ENCODE results near the gene CTSA.

The CTSA gene

DNA sequence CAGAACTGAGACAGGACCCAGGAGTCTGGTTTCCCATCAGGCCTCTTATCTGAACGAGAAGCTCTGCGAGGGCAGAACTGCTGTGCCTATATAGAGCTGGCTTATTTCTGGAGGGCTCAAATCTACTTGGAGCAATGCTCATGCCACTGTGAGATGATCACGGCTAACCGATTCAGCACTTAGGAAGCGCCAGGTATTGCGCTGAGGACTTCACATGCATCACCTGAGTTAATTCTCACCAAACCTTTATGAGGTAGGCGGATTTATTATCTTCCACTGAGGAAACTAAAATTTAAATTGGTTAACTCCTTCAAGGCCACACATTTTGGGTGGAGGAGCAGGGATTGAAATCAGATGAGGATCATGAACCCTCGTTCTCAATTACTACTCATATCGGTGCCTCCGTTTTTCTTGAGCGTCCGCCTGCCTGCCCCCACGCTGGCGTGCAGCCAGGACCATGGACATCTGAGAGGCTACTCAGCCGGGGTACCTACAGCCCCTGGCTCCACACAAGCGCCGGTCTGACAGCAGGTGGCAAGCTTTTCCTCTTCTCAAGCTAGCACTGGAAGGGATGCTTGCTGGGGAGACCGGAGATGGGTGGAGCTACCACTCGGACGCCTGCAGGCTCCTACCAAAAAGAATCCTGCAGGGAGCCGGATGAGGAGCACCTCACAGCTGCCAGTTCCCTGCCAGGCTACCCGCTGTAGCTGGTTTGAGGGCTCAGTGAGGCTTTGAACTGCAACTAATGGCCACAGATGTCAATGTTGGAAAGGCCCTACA lies 42.3 kb downstream of the CTSA start:
- Mint-ChIP-seq H3K36me3 (peaks cover 14% of the 10 kb centered on the region), H3K4me3 (peak overlapping the region; percentile 99), H3K9me3 (no peaks in the 10 kb centered on the region), H3K27me3 (no peaks in the 10 kb centered on the region), H3K27ac (peak overlapping the region; percentile 99), H3K4me1 (peaks cover 26% of the 10 kb centered on the region)
- ATAC-seq: no peak

- Mint-ChIP-seq H3K27me3 (no peaks in the 10 kb centered on the region), H3K9me3 (no peaks in the 10 kb centered on the region), H3K36me3 (peaks cover 21% of the 10 kb centered on the region), H3K27ac (peak overlapping the region; percentile 99), H3K4me3 (peak overlapping the region; percentile 99), H3K4me1 (peaks cover 30% of the 10 kb centered on the region)
- peak; percentile 53 for ATAC-seq
These were observed 43.0 kb downstream of the CTSA start for GRCh38 chr20:45934046-45934585.

DNA sequence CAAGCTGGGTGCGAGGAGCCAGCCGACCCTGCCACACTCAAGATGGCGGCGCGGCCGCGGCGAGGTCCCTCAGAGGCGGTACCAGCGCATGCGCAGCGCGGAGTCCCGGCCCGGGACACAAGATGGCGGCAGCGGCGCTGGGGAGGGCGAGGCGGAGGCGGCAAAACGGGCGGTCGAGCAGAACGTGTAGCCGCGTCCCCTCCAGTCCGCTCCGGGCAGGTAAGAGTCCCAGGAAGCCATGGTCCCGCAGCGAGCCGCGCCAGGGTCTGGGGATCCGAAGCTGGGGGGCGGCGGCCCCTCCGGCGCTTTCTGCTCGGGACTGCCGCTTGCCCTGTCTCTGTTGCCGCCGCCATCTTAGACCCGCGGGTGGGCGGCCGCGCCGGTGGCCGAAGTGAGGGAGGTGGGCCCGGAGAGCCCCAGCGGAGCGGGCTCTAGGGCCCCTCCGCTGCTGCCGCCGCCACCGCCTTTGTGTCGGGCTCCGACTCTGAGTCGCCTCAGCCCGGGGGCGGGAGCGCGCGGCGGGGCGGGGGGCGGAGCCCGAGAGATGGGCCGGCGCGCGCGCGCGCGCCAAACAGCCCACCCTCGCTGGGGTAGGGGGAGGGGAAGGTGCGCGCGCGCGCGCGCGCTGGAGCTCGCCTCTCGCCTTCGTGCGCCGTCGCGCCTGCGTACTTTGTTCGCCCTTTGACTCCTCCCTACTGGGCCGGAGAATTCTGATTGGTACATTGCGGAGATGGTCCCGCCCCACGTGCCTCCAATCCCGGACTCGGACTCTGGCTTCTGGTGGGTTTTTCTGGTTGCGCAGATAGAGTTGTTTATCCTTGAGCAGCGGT lies 43.7 kb downstream of the CTSA start, which contains the start of gene PCIF1:
Gene PCIF1, plus strand, starts transcription at position 98 of the 830 bp plus-strand sequence. CDS start 4,317 bp downstream, outside the sequence.
- peak within 1 kb of the TSS; percentile 99 for H3K4me3 Mint-ChIP-seq
- peak; percentile 93 for ATAC-seq
- H3K36me3 Mint-ChIP-seq: peaks cover 27% of the 10 kb centered on the region
- H3K27me3 Mint-ChIP-seq: no peaks in the 10 kb centered on the region
- no peaks in the 10 kb centered on the region for H3K9me3 Mint-ChIP-seq
- peaks cover 30% of the 10 kb centered on the region for H3K4me1 Mint-ChIP-seq
- H3K27ac Mint-ChIP-seq: peak within 1 kb of the TSS; percentile 99

- ATAC-seq: peak; percentile 40
- peak overlapping the region; percentile 99 for H3K27ac Mint-ChIP-seq
- H3K9me3 Mint-ChIP-seq: no peaks in the 10 kb centered on the region
- H3K36me3 Mint-ChIP-seq: peaks cover 28% of the 10 kb centered on the region
- H3K4me1 Mint-ChIP-seq: peaks cover 30% of the 10 kb centered on the region
- no peaks in the 10 kb centered on the region for H3K27me3 Mint-ChIP-seq
- peak overlapping the region; percentile 92 for H3K4me3 Mint-ChIP-seq
These were observed 44.4 kb downstream of the CTSA start for GRCh38 chr20:45935416-45936046.

DNA sequence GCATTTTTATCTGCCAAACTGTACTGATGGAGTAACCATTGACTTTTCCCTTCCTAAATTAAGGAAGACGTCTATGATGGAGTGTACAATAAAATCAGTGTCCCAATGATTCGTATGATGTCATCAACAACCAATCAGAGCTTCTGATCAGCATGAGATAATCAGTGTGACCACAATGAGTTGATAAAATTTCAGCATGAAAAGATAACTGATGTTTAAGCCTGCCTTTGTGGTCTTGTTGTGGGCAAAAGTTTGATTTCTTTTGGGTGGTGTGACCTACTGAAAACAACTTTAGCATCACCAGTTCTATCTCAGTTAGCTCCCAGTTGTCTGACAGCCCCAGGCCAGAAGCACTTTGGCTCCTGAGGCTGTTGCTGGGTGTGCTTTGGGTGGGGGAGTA lies 46.6 kb downstream of the CTSA start:
- H3K27me3 Mint-ChIP-seq: no peaks in the 10 kb centered on the region
- H3K4me3 Mint-ChIP-seq: no peak overlapping the region
- H3K9me3 Mint-ChIP-seq: no peaks in the 10 kb centered on the region
- no peak for ATAC-seq
- peaks cover 30% of the 10 kb centered on the region for H3K4me1 Mint-ChIP-seq
- H3K36me3 Mint-ChIP-seq: peaks cover 28% of the 10 kb centered on the region
- H3K27ac Mint-ChIP-seq: peak overlapping the region; percentile 46

- peak overlapping the region; percentile 28 for H3K27ac Mint-ChIP-seq
- H3K36me3 Mint-ChIP-seq: peaks cover 35% of the 10 kb centered on the region
- no peak overlapping the region for H3K4me3 Mint-ChIP-seq
- H3K4me1 Mint-ChIP-seq: peaks cover 24% of the 10 kb centered on the region
- no peak for ATAC-seq
- H3K27me3 Mint-ChIP-seq: no peaks in the 10 kb centered on the region
- no peaks in the 10 kb centered on the region for H3K9me3 Mint-ChIP-seq
These were observed 47.7 kb downstream of the CTSA start for GRCh38 chr20:45938727-45939438.

DNA sequence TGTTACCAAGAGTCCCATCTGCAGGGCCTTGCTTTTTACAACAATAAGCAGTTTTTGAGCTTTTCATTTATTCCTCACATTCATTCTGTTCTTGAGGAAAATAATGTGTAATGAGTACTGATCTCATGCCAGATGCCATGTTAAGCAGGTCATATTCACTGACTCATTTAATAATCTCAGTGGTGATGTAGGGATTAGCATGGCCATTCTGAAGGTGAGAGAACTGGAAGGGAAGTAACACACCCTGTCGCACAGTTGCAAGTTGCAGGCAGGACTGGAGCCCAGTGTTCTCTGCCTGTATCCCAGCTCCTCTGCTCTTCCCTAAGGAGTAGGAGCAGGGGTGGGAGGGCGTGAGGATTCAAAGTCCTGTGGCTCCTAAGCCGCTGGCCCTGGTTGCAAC lies 48.9 kb downstream of the CTSA start:
- peaks cover 24% of the 10 kb centered on the region for H3K4me1 Mint-ChIP-seq
- no peak for ATAC-seq

GRCh38 chr20:45940469-45940868 lies 49.3 kb downstream of the CTSA start:
- ATAC-seq: no peak
- Mint-ChIP-seq H3K27ac (no peak overlapping the region), H3K27me3 (no peaks in the 10 kb centered on the region), H3K36me3 (peaks cover 49% of the 10 kb centered on the region), H3K4me3 (no peak overlapping the region), H3K4me1 (peaks cover 22% of the 10 kb centered on the region), H3K9me3 (no peaks in the 10 kb centered on the region)

More for the DNA sequence above, 48.9 kb downstream of the CTSA start:
- no peak overlapping the region for H3K27ac Mint-ChIP-seq
- H3K36me3 Mint-ChIP-seq: peaks cover 46% of the 10 kb centered on the region
- no peaks in the 10 kb centered on the region for H3K9me3 Mint-ChIP-seq
- no peak overlapping the region for H3K4me3 Mint-ChIP-seq
- no peaks in the 10 kb centered on the region for H3K27me3 Mint-ChIP-seq

- H3K36me3 Mint-ChIP-seq: peaks cover 59% of the 10 kb centered on the region
- peaks cover 19% of the 10 kb centered on the region for H3K4me1 Mint-ChIP-seq
- H3K27me3 Mint-ChIP-seq: no peaks in the 10 kb centered on the region
- no peak overlapping the region for H3K27ac Mint-ChIP-seq
- H3K4me3 Mint-ChIP-seq: no peak overlapping the region
- H3K9me3 Mint-ChIP-seq: no peaks in the 10 kb centered on the region
- ATAC-seq: no peak
These were observed 52.5 kb downstream of the CTSA start for GRCh38 chr20:45943613-45944012.

- peaks cover 58% of the 10 kb centered on the region for H3K36me3 Mint-ChIP-seq
- H3K4me3 Mint-ChIP-seq: no peak overlapping the region
- ATAC-seq: no peak
- peak overlapping the region; percentile 17 for H3K27ac Mint-ChIP-seq
- no peaks in the 10 kb centered on the region for H3K9me3 Mint-ChIP-seq
- H3K27me3 Mint-ChIP-seq: no peaks in the 10 kb centered on the region
- H3K4me1 Mint-ChIP-seq: peaks cover 24% of the 10 kb centered on the region
These were observed 53.2 kb downstream of the CTSA start for GRCh38 chr20:45944151-45944964.

GRCh38 chr20:45944965-45945677 lies 54.0 kb downstream of the CTSA start:
- no peaks in the 10 kb centered on the region for H3K27me3 Mint-ChIP-seq
- H3K27ac Mint-ChIP-seq: peak overlapping the region; percentile 58
- peaks cover 31% of the 10 kb centered on the region for H3K4me1 Mint-ChIP-seq
- no peak overlapping the region for H3K4me3 Mint-ChIP-seq
- H3K9me3 Mint-ChIP-seq: no peaks in the 10 kb centered on the region
- no peak for ATAC-seq
- H3K36me3 Mint-ChIP-seq: peaks cover 60% of the 10 kb centered on the region

- ATAC-seq: no peak
- H3K27me3 Mint-ChIP-seq: no peaks in the 10 kb centered on the region
- H3K36me3 Mint-ChIP-seq: peaks cover 60% of the 10 kb centered on the region
- peaks cover 31% of the 10 kb centered on the region for H3K4me1 Mint-ChIP-seq
- H3K4me3 Mint-ChIP-seq: no peak overlapping the region
- no peaks in the 10 kb centered on the region for H3K9me3 Mint-ChIP-seq
- peak overlapping the region; percentile 58 for H3K27ac Mint-ChIP-seq
These were observed 54.6 kb downstream of the CTSA start for GRCh38 chr20:45945678-45946148.

All from stimulated activated memory B cell treated with anti-CD40 and anti-IgM and Interleukin-4, amounts not matched to agents 10 μg/mL and 1 μg/mL and 100 μg/mL, for 72 hours (primary cell).